Measurements from ENCODE around the gene BLCAP.

GRCh38 chr20:37564016-37564387 is 36.3 kb upstream of the BLCAP start:
- no peak for TF ChIP-seq POLR2A (IDR thresholded peaks at IDR 0.05)
- TF ChIP-seq, protein P1, sequence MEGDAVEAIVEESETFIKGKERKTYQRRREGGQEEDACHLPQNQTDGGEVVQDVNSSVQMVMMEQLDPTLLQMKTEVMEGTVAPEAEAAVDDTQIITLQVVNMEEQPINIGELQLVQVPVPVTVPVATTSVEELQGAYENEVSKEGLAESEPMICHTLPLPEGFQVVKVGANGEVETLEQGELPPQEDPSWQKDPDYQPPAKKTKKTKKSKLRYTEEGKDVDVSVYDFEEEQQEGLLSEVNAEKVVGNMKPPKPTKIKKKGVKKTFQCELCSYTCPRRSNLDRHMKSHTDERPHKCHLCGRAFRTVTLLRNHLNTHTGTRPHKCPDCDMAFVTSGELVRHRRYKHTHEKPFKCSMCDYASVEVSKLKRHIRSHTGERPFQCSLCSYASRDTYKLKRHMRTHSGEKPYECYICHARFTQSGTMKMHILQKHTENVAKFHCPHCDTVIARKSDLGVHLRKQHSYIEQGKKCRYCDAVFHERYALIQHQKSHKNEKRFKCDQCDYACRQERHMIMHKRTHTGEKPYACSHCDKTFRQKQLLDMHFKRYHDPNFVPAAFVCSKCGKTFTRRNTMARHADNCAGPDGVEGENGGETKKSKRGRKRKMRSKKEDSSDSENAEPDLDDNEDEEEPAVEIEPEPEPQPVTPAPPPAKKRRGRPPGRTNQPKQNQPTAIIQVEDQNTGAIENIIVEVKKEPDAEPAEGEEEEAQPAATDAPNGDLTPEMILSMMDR (IDR thresholded peaks at IDR 0.05), result no peak

Data from right lobe of liver (tissue), 4 donors.